H1 (cell line): Measurements from ENCODE around the gene GDF2. TPM values are rescaled to one million over a fixed set of nuclear protein-coding genes. Genes with fewer than 3 reads are reported as not detected.

ENCODE experiments used
- JUN ChIP-seq: IDR thresholded peaks from 2 replicates; pipeline ENCODE4 v1.6.1; 2011; ENCODE audit warnings: low read depth, mild to moderate bottlenecking, improper control_type of control experiment, low read length
- SP4 ChIP-seq: IDR thresholded peaks from 2 replicates; pipeline ENCODE4 v1.6.1; 2012; ENCODE audit warnings: low read length, inconsistent platforms
- polyA plus RNA-seq, 7 experiments: library from polyadenylated mRNA; depleted of rRNA in 3 of 7; stranded (reverse) in 5 of 7; unstranded in 2 of 7; fragments of >200 nt in 5 of 7; fragments of 200-250 nt in 2 of 7; gene quantifications; 1 replicate in 5 of 7; 2 replicates in 1 of 7; 4 replicates in 1 of 7; pipeline versions ENCODE4 v1.2.1 to v1.2.3, GENCODE V29; 2011 to 2013; ENCODE audit warnings: missing spikeins in 2 of 7, mixed read lengths in 2 of 7
- total RNA-seq: library from RNA; stranded (reverse); fragmentation: NEBNext Ultra II Directional; extraction: Animal tissue kit (Norgen Biotek cat#: 25700); gene quantifications from 2 replicates; pipeline ENCODE4 v1.2.1, GENCODE V29; 2021

Gene GDF2
- total and polyA plus RNA-seq, 2 of the 8 experiments (the other 6 are each of a cell fraction or from before 2014, with no cell fraction given) = not detected

DNA sequence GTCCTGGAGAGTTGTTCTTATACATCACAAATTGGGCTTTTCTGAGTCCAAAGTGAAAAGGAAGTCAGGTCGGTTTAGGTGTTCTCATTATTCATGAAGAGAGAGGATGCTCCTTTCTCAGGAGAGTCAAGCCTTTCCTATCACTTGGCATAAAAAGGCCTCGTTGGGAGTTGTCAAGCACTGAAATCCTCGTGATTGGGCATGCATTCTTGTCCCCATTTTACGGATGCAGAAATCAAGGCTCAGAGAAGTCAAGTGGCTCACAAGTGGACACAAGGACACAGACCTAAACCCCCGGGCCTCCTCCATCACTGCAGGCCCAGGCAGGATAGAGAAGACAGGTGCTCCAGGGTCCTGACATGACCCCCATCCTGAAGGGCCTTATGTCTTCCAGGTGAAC is 34.5 kb downstream of the GDF2 start (continued):
- TF ChIP-seq JUN (no peak), SP4 (no peak)
